AG09319 (cell line): ENCODE data around the gene ADAM11.

Experiments used
- DNase-seq: peaks from one replicate; pipeline ENCODE4 v3.0.0-alpha.2; 2010; ENCODE audit warnings: low read depth; ENCODE audit errors: extremely low read depth
- CTCF ChIP-seq: IDR thresholded peaks from 2 replicates; pipeline ENCODE4 v1.5.1; 2011; ENCODE audit warnings: low read depth, mild to moderate bottlenecking, inconsistent platforms, low read length, moderate library complexity

ADAM11 gene

GRCh38 chr17:44777394-44778348 lies 18.9 kb downstream of the ADAM11 start:
- TF ChIP-seq CTCF = no peak
- no peak for DNase-seq

- no peak for DNase-seq
- no peak for TF ChIP-seq CTCF
Measured at GRCh38 chr17:44778656-44779210, 19.9 kb downstream of the ADAM11 start.

GRCh38 chr17:44779211-44780025 lies 20.6 kb downstream of the ADAM11 start:
- peak; percentile 77 for TF ChIP-seq CTCF
- DNase-seq = peak; percentile 42

GRCh38 chr17:44780161-44780560 lies 21.4 kb downstream of the ADAM11 start:
- no peak for TF ChIP-seq CTCF
- DNase-seq = no peak

GRCh38 chr17:44780845-44781480 lies 22.2 kb downstream of the ADAM11 start:
- no peak for DNase-seq
- no peak for TF ChIP-seq CTCF

GRCh38 chr17:44781551-44782325 lies 22.9 kb downstream of the ADAM11 start:
- no peak for DNase-seq
- no peak for TF ChIP-seq CTCF
